Tibial nerve (tissue), 4 donors: ENCODE results near the gene CCDC15.

ENCODE experiments used
- CTCF ChIP-seq, 5 experiments: fragments of 200-600 bp in 3 of 5; fragments of 450-650 bp in 2 of 5; sonication (generic) in 3 of 5; IDR thresholded peaks; one replicate each; pipeline ENCODE4 v1.5.1; 2016 to 2019; ENCODE audit warnings: antibody characterized with exemption in 5 of 5, mild to moderate bottlenecking in 3 of 5, moderate library complexity in 2 of 5
- EP300 ChIP-seq, 2 donors: sonication (generic); formaldehyde crosslinking; IDR thresholded peaks; one replicate each; pipeline ENCODE4 v1.6.1; 2017; ENCODE audit warnings: antibody characterized with exemption in 2 of 2, mild to moderate bottlenecking in 1 of 2
- POLR2A ChIP-seq, 2 donors: fragments of 450-650 bp; IDR thresholded peaks; one replicate each; pipeline ENCODE4 v1.6.1; 2017; ENCODE audit warnings: antibody characterized with exemption in 2 of 2, mild to moderate bottlenecking in 2 of 2, moderate library complexity in 2 of 2

GRCh38 chr11:124938206-124938765 lies 15.7 kb upstream of the CCDC15 start:
- TF ChIP-seq CTCF (IDR thresholded peaks at IDR 0.05): no peak
- TF ChIP-seq POLR2A (IDR thresholded peaks at IDR 0.05): no peak
- no peak for TF ChIP-seq EP300 (IDR thresholded peaks at IDR 0.05)
